HG03460 (cell line): ENCODE measurements around the gene PGAM2.

ENCODE experiments used
- ATAC-seq: cut with Tn5 transposase; IDR thresholded peaks from one replicate; pipeline ENCODE4 v1.9.1; 2021; ENCODE audit not compliant: unreplicated experiment

Gene PGAM2

DNA sequence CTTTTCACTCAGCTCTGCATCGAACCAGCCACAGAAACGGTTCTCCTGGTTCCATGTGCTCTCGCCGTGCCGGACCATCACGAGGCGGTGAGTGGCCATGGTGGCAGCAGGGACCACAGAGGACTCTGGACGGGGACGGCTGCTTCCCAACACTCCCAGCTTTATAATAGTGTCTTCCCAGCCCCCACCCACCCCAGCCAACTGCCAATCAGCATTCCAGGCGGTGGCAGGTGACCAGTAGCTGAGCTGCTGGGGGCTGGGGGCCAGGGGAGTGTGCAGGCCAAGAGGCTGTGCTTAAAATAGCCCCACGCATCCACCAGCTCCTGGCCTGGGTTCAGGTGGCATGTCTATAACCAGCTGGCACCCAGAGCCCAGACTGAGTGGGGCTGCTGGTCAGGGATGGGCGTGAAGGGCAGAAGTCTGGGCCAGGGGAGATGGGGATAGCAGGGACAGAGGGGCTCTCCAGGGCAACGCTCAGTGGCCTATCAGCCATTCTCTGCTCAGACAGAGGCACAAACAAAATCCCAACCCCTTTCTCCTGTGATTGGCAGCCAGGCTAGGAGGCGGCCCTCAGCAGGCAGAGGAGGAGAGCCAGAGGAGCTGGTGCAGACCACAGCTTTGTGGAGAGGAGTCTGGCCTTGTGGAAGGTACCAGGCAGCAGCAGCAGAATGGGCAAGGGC, at the start of gene PGAM2:
Gene PGAM2, minus strand, starts transcription at position 137 of the 680 bp plus-strand sequence. Its CDS starts 38 bp downstream, at position 99.
- no peak for ATAC-seq

DNA sequence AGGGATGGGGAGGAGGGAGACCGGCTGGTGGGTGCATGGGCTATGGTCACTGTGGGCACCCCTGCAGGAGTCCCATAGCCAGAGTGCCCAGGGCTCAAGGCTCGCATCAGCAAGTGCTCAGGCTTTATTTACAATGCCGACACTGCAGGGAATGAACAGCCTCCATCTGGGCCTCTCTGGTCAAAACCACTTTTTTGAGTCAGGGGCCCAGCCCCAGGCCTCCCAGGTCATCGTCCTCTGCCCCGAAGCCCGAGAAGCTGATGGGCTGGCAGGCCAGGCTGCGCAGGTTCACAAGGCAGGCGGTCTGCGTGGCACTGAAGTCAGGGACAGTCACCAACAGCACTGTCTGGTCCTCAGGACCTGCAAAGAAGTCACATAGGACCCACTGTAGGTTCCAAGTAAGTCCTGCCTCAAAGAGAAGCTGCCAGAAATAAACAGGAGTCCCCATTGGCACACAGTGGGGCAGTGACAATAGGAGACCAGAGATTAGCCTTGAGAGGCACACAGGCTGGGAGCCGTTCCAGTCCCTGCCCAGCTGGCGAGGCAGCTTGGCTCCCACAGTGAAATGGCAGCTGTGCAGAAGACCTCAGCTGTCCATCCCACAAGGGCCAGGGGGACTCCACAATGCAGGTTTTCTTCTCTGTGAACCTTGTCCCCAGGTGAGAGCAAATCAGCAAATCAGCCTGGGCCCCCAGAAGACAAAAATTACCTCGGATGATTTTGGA, 49.4 kb upstream of the PGAM2 start:
- ATAC-seq, result no peak

DNA sequence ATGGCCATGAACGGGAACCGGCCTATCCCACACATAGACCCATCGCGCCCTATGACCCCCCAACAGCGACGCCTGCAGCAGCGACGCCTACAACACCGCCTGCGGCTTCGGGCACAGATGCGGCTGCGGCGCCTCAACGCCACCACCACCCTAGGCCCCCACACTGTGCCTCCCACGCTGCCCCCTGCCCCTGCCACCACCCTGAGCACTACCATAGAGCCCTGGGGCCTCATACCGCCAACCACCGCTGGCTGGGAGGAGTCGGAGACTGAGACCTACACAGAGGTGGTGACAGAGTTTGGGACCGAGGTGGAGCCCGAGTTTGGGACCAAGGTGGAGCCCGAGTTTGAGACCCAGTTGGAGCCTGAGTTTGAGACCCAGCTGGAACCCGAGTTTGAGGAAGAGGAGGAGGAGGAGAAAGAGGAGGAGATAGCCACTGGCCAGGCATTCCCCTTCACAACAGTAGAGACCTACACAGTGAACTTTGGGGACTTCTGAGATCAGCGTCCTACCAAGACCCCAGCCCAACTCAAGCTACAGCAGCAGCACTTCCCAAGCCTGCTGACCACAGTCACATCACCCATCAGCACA, 48.5 kb upstream of the PGAM2 start:
- no peak for ATAC-seq

DNA sequence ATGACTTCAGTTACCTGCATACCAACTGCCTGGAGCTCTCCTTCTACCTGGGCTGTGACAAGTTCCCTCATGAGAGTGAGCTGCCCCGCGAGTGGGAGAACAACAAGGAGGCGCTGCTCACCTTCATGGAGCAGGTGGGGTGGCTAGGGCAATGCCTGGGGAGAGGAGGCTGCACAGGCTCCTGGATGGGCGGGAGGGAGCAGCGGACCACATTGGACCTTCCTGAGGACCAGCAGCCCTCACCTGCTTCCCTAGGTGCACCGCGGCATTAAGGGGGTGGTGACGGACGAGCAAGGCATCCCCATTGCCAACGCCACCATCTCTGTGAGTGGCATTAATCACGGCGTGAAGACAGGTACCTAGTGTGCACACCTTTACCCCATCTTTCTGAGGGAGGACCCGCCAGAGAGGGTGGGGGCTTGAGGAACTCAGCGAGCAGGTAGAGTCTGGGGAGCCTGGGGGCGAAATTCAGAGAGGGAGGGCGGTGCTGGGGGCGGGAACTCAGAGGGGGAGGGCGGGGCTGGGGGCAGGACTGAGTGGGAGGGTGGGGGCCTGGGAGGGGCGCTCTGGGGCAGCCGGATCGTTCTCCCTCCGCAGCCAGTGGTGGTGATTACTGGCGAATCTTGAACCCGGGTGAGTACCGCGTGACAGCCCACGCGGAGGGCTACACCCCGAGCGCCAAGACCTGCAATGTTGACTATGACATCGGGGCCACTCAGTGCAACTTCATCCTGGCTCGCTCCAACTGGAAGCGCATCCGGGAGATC, 47.8 kb upstream of the PGAM2 start:
- no peak for ATAC-seq

DNA sequence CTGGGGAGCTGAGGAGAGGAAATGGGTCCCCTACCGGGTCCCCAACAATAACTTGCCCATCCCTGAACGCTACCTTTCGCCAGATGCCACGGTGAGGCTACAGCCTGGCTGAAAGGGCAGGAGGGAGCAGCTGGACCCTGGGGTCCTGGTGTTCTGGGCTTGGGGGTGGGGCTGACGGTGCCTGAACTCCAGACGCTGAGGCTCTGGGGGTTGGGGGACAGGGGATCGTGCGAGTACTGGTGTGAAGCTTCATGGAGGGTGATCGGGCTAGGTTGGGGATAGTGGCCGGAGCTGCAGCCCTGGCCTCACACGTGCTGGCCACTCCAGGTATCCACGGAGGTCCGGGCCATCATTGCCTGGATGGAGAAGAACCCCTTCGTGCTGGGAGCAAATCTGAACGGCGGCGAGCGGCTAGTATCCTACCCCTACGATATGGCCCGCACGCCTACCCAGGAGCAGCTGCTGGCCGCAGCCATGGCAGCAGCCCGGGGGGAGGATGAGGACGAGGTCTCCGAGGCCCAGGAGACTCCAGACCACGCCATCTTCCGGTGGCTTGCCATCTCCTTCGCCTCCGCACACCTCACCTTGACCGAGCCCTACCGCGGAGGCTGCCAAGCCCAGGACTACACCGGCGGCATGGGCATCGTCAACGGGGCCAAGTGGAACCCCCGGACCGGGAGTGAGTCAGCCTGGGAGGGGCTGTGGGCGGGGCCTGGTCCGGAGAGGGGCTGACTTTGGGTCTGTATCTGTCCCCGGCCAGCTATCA, 47.0 kb upstream of the PGAM2 start:
- no peak for ATAC-seq

DNA sequence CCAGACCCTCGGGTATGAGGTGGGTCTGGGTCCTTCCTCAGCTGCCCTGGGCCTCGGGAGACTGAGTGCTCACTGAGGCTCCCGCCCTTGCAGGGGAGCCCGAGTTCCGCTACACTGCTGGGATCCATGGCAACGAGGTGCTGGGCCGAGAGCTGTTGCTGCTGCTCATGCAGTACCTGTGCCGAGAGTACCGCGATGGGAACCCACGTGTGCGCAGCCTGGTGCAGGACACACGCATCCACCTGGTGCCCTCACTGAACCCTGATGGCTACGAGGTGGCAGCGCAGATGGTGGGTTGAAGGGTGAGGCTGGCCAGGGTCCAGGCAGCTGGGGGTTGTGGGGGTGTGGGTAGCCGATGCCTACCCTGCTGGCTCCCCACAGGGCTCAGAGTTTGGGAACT, 46.4 kb upstream of the PGAM2 start:
- ATAC-seq, result no peak

DNA sequence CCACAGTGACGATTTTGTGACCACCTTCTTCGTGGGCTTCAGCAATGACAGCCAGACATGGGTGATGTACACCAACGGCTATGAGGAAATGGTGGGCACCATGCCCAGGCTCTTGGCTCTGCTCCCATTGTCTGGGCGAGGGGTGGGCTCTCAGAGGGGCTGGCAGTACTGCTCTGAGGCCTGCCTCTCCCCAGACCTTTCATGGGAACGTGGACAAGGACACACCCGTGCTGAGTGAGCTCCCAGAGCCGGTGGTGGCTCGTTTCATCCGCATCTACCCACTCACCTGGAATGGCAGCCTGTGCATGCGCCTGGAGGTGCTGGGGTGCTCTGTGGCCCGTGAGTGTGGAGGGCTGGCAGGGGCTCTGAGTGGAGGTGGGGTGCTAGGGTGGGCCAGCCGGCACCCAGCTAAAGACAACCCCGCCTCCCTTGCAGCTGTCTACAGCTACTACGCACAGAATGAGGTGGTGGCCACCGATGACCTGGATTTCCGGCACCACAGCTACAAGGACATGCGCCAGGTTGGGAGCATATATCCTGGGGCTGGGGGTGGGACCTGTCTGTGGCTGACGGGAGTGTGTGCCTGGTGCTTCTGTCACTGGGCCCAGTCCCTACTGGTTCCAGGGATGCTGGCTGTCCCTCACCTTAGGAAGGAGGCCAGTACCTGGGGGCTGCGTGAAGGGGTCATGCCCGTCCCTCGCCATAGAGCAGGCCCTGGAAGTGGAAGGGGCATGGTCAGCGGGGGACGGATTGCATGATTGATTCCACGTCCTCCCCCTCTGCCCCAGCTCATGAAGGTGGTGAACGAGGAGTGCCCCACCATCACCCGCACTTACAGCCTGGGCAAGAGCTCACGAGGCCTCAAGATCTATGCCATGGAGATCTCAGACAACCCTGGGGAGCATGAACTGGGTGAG, 45.6 kb upstream of the PGAM2 start:
- no peak for ATAC-seq

DNA sequence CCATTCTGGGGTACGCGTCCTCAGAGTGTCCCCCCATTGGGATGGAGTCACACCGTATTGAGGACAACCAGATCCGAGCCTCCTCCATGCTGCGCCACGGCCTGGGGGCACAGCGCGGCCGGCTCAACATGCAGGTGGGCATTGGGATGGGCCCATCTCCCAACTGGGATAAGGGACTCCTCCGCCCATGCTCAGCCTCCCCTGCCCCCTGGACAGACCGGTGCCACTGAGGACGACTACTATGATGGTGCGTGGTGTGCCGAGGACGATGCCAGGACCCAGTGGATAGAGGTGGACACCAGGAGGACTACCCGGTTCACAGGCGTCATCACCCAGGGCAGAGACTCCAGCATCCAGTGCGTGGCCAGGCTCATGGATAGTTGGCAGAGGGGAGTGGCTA, 44.6 kb upstream of the PGAM2 start:
- no peak for ATAC-seq

DNA sequence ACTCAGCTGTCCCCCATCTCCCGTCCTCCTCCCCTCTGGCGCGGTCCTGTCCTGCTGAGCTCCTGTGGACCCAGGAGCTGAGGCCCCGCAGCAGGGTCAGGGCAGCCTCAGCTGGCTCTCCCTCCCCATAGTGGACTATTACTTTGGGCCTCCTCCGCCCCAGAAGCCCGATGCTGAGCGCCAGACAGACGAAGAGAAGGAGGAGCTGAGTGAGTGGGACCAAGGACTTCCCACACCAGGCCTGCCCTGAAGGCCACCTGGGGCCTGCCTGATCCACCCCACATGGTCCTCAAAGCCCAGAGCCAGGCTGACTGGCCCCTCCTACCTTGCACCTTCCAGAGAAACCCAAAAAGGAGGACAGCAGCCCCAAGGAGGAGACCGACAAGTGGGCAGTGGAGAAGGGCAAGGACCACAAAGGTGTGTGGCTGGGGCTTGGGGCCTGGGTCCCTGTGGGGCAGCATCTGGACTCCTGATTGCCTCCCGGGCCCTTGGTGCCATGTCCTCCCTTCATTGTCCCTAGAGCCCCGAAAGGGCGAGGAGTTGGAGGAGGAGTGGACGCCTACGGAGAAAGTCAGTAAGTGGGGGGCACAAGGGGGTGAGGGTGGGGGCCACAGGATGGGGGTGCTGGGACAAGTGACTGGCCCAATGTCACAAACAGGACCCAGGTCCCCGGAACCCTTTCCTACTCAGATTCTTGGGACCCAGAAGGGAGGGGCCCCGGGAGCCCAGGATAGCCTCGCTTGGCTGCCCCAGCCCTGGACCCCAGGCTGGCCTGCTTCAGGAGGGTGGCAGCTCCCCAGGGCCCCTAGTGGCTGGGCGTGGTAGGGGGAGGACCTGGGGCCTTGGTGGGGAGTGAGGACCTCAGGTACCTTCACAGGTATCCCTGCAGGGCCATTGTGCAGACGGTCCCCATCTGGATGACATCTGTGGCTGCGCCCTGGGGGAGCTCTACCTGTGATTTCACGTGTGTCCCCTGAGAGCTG, 43.7 kb upstream of the PGAM2 start:
- ATAC-seq, result no peak

DNA sequence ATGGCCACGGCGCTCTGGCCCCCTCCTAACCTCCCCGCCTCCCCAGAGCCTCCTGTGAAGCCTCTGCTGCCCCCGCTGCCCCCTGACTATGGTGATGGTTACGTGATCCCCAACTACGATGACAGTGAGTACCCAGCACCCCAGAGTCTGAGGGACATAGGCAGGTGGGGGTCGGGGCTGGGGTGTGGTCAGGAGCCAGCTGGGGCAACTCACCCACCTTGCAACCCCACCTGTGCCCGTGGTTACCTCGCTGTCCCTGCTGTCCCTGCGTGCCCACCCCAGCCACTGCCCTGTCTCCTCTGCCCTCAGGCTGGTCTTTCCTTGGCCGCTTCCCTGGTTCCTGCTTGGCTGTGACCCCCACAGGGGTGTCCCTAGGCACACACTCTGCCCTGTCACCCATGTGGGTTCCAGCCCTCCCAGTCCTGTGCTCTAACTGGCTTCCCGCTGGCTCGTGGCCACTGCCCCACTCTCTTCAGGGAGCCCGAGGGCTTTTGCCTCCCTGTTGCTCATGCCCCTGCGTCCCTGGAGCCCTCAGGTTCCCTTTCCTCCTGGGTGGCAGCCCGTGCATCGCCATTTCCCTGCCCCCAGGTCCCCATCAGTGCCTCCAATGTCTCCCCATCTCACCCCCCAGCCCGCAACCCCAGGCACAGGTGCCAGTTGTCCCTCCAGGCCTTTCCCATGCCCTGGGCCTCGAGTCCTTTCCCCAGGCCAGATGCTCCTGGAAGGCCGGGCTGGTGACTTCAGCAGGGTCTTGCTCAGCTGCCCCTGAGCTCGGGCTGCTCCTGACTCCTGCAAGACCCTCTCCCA, 42.8 kb upstream of the PGAM2 start:
- no peak for ATAC-seq

DNA sequence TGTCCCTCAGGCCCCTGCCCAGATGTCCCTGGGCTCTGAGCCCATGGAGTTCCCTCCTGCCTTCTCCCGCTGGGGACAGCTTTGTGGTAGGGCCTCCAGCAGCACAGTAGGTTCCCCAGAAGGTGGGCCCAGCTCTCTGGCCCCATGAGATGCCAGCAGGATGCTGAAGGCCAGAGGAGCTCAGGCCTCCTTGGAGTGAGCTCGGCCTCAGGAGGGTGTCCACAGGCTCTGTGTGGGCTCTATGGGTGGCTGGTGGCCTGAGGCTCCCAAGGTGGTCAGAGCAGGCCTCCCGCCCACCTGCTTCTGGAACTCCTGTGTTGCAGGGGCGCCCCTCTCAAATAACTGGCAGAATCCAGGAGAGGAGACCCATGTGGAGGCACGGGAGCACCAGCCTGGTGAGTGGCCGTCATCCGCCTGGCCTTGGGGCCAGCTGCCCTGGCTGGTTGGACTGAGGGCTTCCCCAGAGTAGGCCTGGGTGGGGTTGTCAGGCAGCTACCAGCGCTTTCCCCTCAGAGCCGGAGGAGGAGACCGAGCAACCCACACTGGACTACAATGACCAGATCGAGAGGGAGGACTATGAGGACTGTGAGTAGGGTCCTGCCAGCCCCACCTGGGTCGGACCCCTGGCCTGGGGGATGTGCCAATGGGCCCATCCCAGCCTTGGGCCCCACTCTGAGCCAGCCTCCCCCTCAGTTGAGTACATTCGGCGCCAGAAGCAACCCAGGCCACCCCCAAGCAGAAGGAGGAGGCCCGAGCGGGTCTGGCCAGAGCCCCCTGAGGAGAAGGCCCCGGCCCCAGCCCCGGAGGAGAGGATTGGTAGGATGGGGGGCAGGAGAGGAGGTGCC, 42.0 kb upstream of the PGAM2 start:
- no peak for ATAC-seq

DNA sequence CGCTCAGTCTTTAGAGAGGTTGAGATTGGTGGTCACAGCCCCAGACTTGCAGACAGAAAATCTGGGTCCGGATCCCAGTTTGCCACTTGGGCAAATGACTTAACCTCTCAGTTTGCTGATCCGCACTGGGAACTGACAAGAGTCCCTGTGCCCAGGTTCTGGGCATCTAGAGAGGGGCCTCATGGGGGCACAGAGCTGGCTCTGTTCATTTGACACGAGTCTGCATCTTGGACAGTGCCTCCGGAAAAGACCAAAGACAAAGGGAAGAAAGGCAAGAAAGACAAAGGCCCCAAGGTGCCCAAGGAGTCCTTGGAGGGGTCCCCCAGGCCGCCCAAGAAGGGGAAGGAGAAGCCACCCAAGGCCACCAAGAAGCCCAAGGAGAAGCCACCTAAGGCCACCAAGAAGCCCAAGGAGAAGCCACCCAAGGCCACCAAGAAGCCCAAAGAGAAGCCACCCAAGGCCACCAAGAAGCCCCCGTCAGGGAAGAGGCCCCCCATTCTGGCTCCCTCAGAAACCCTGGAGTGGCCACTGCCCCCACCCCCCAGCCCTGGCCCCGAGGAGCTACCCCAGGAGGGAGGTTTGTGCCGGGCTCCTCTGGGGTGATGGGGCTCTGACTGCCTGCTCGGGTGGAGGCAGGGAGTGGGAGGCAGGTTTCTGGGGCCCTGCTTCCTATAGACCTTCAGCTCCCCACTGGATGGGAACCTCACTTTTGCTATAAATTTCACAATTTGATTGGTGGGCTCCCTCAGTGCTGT, 41.1 kb upstream of the PGAM2 start:
- ATAC-seq, result no peak

DNA sequence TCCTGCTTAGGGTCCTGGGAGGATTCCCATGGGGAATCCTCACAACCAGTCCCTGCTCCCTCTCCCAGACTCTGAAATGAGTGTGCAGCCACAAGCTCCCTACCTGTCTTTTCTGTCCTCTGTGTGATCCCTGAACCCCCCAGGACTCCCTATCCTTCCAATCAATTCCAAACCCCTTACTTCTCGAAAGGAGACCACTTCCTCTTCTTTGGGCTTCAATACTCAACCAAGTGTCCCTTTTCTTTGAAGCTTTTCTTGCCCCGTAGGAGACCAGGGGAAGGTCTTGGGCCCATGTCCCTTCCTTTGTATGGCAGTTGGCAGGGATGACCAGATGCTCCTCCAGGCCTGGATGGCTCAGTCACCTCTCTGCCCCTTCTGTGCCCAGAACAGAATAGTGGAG, 40.5 kb upstream of the PGAM2 start:
- ATAC-seq, result no peak

DNA sequence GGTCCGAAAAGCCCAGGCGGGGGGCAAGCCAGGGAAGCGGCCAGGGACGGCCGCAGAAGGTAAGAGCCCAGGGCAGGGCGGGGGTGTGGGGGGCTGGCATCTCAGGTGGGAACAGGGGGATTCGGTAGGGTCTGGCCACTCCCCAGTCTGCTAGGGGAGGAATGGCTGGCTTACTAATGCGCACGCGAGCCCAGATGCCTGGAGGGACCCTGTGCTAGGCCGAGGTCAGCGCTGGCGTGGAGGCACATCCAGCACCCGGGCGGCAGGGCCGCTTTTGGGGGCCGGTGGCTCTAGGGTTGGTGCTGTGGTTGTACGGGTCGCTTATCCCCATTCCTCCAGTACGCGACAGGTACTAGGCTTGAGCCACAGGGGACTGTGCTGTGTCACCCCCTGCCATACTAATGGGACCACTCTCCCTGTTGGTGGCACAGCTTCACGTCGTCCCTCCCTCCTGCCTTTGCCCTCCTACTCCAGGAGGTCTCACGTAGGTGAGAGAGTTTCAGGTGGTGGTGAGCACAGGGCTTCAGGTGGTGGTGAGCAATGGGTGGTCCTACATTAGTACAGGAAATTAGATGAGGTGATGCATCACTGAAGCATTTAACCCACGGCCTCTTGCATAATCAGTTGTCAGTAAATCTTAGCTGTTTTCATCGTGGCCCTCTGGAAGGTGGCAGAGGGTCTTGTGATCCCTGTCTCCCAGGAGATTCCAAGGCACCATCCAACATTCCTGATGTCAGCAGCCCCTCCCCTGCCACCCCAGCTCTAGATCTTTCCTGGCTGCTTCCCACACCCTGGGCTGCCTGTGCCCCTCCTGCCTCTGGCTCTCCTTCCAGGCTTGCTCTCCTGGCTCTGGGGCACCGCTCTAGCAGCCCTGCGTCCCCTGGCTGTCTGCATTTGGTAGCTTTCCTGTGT, 39.7 kb upstream of the PGAM2 start:
- no peak for ATAC-seq
